Activated CD4-positive, alpha-beta T cell treated with anti-CD3 and anti-CD28 coated beads for 4 hours (primary cell): ENCODE data around the gene HSF2BP.
"Not testable (repeated sequence)": the region's sequence is repeated elsewhere in the genome, so short reads cannot be mapped to it uniquely, and the experiment has no call there.

Source experiments
- DNase-seq, 2 donors: peaks; one replicate each; pipeline ENCODE4 v3.0.0-alpha.2; 2020

The HSF2BP gene

DNA sequence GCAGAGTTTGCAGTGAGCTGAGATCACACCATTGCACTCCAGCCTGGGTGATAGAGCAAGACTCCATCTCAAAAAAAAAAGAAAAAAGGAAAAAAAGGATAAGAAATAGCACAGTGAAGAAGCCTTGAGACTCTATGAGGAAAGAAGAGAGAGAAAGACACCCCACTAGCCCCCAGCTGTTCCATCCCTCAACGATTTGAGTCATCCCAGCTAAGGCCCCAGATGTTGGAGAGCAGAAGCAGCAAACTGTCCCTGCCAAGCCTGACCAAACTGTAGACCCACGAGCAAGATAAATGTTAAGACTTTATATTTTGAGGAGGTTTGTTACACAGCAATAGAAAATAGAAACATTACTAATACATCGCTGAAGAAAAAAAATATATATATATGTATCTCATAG lies 42.4 kb downstream of the HSF2BP start:
- DNase-seq: not testable (repeated sequence)

DNA sequence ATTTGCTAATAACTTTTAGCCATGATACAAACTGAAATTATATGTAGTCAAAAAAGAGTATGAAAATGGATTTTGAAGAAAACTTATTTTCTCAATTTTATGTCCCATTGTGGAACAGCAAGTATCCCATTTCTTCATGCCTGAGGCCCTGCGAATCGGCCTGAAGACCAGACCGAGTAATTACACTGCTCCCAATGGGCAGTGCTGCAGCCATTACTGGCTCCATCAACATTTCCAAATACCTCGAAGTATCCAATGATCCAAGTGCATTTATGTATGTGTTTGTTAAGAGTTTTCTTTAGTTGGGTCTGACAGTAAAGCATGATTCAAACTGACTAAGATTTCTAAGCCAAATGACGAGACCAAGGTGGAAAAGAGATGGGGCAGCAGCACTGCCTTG lies 44.4 kb downstream of the HSF2BP start:
- no peak for DNase-seq

DNA sequence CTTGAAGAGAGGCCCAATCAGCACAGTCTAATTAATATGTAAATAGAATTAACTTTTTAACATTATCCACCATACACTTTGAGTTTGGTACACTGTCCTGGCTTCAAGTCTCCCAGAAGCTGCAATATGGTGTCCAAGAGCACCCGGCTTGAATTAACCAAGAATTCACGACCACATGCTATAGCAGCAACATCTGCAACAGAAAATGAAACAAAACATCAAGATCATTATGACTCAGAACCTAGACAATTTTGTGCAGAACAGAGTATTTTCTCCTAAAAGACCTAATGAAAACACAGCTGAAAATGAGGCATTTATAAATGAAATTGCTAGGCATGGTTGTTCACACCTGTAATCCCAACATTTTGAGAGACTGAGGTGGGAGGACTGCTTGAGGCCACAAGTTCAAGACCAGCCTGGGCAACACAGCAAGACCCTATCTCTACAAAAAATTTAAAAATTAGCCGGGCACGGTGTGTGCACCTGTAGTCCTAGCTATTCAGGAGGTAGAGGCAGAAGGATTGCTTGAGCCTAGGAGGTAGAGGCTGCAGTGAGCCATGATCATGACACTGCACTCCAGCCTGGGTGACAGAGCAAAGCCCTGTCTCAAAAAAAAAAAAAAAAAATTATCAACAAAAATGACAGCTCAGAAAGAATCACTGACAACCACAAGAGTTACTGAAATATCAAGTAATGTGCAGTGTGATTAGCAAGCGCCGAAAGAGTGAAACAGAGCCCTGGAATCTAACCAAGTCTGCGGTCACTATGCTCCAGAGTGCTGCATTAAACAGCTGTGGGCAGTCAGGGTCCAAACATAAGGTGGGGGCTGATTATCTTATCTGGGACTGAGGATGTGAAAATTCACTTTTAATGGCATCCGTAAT lies 45.3 kb downstream of the HSF2BP start:
- DNase-seq: no peak

DNA sequence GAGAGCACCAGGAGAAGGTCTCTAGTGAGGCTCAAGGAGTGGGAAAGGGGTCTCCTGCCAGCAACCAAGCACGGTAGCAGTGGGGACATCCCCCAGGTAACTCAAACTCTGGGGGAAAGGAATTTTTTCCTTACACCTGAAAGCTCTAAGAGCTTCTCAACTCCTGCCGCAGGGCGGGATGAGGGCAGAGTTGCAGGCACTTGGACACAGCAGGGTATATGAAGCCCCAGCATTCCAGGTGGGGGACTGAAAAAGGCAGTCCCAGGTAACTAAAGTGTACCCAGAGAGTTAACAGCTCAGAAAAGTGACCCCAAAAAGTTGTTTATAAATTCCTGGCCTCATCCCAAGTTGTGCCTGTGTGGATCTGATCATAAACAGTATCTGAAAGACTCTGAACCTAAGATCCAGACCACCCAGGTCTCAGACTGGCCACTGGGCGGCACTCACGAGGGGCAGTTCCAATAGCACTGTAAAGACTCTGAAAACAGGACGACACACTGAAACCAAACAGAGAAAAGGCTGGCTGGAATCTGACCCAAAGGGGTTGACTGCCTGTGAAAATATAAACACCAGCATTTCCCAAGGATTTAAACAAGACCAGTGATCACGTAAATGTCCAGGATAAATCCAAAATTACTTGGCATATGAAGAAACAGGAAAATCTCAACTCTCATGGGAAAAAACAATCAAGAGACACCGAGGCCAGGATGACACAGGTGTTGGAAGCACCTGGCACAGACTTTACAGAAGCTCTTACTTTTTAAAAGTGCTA lies 47.5 kb downstream of the HSF2BP start:
- no peak for DNase-seq

DNA sequence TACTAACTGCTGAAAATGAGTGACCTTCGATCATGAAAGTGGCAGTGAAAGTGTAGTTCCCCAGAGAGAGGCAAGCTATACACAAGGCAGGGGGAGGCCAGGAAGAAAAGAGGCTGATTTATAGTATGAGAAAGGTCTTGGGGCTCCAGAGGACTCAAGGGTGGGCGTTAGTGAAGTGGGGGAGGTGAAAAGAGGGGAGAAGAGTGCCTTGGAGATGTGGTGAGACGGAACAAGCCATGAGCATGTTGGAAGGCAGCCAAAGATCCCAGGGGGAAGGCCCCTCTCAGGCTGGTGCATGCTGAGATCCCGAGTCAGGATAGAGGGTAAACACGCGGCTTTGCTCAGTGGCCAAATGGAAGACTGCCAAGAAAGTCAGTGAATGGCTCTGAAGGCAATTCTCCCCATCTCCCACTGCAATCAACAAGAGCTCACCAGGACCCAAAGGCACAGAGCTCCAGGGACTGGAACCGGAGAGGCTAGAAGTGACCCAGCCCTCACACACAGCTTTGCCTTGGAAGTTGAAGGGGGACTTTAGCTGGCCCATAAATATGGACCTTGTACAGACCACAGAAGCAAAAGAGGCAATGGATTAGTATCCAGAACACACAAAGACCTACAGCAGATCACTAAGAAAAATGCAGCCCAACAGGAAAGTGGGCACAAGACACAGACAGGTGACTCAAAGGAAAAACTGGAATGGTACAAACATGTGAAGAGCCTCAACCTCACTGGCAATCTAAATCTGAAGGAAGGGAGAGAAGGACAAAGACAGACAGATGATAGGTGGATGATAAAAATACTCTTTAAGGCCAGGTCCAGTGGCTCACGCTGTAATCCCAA lies 49.6 kb downstream of the HSF2BP start:
- no peak for DNase-seq

DNA sequence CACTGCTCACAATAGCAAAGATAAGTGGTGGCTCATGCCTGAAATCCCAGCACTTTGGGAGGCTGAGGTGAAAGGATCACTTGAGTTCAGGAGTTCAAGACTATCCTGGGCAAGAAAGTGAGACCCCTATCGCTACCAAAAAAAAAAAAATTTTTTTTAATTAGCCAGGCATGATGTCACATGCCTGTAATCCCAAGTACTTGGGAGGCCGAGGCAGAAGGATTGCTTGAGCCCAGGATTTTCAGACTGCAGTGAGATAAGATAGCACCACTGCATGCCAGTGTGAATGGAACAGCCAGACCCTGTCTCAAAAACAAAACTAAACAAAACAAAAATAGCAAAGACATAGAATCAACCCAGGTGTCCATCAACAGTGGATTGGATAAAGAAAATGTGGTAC lies 50.6 kb downstream of the HSF2BP start:
- no peak for DNase-seq

DNA sequence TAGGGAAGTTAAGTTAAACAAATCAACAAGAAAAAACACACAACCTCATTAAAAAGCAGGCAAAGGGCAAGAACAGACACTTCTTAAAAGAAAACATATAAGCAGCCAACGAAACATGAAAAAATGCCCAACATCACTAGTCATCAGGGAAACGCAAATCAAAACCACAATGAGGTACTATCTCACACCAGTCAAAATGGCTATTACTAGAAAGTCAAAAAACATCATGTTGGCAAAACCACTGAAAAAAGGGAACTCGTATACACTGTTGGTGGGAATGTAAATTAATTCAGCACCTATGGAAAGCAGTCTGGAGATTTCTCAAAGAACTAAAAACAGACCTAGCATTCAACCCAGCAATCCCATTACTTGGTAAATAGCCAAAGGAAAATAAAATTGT lies 51.1 kb downstream of the HSF2BP start:
- no peak for DNase-seq

DNA sequence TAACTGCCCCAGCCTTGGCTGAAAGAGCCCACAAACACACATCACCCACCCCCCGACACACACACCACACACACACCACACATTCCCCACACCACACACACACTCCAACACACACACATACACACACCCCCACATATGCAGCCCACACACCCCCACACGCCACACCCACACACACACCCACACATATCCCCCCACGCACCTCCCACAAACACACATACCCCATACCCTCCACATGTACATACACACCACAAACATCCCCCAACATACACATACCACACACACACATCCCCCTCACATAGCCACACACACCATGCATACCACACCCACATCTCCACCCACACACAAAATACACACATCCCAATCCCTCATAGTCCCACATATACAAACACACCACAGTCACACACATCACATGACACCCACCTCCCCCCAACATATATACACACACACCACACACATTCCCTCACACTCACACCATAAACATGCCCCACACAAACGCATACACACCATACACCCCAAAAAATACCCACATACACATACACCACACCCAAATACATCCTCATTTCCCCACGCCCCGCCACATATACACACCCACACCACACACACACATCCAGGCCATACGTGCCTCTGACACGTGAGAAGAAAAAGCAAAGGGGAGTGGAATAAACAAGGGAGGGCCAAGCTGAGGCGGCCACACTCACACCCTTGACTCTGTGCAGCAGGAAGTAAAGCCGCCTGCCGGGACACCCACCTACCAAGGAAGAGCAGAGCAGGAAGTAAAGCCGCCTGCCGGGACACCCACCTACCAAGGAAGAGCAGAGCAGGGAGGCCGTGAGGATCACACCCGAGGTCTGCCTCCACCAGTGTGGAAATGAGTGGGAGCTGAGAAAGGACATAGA lies 53.7 kb downstream of the HSF2BP start:
- DNase-seq: no peak

DNA sequence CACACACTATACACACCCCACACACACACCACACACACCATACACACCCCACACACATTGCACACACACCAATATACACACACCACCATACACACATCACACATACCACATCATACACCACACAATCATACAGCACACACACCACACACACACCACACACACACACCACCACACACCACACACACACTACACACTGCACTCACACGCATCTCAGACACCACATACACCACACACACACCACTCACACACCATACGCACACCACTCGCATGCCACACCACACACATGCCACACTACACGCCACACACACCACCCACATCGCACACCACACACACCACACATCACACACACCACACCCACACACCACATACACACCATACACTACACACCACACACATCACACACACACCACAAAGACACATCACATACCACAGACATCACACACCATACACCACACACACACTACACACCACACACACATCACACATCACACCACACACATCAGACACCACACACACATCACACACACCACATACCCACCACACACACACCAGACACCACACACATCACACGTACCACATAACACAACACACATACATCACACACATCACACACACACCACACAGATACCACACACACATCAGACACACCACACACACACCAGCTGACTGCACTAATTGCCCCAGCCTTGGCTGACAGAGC lies 54.6 kb downstream of the HSF2BP start:
- DNase-seq: no peak

DNA sequence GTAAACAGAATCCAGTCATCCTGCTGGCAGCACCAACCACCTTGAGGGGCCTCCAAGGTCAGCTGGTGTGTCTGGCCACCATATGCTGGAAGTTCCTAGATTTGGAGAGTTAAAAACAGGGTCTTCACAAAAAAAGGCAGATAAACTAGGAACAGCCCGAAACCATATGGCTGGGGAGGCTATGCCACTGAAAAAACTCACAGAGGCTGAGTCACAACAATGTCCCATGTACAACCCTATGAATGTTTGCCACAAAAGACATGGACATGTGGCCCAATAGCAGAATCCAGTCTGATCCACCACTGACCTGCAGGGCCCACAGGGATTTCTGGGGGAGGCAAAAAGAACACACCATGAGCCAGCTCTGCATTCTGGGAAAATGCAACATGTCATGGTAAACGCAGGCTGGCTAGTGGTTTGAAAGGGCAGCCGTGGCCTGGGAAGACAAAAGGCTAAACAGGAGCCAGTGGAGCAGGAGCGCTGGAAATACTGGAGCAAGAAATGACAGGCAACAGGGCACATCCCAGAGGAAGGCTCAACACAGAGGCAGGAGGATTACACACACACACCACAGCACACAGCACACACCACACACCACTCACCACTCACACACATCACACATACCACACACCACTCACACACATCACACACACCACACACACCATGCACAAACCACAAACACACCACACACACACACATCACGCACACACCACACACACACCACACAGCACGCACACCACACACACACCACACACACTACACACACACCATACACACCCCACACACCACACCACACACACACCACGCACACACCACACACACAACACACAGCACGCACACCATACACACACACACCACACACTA lies 55.4 kb downstream of the HSF2BP start:
- DNase-seq: no peak

DNA sequence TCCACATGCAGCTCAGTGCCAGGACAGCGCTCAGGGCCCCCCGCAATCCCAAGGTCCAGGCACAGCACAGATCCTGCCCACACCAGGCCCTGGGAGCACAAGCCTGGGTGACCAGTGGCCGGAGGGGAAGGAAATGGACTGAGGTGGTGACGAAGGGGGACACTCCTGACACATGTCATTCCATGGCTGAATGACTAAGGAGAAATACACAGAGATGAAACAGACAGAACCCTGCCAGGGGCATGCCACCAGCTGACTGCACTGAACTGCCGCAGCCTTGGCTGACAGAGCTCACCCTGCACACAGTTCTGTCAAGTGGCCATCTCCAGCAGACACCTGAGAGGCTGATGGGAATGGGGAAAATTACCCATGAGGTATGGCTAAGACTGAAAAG lies 56.1 kb downstream of the HSF2BP start:
- no peak for DNase-seq

DNA sequence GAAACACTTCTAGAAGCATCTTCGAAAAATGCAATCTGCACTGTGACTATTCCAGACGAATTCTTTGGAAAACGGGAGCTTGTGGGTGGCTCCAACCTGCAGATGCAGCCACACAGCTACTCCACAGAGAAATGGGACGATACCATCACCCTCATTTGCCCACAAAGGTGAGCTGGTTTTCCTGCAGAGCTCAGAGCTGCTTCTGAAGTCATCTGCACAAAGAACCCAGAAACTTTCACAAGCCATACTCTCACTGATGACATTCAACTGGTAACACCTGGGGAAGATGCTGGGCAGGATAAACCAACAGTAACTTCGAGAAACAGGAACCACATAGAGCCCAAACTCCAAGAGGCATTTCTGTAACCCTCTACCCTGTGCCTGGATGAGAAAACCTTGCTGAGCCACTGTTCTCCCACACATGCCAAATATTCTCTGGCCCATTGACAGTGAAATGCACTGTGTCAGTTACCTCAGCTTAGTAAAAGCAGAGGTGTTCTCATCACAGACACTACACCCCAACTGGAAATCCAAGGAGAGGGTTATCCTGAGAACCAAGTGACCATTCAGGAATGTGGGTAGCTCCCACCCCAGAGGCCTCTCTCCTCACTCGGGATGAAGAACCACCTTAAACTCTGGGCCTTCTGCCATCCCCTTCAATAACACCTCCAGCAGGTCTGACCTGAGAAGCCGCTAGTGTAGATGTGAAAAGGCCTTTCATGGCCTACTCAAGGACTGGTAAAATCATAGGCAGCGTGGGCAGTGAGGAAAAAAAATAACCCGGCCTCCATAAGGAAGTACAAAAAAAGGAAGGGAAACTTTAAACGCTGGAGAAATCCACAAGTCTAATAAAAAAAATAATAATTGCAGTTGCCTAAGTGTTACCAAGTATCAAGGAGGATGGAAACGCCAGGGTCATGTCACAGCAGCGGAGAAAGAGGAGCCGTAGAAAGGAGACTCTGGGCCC lies 56.7 kb downstream of the HSF2BP start:
- no peak for DNase-seq

DNA sequence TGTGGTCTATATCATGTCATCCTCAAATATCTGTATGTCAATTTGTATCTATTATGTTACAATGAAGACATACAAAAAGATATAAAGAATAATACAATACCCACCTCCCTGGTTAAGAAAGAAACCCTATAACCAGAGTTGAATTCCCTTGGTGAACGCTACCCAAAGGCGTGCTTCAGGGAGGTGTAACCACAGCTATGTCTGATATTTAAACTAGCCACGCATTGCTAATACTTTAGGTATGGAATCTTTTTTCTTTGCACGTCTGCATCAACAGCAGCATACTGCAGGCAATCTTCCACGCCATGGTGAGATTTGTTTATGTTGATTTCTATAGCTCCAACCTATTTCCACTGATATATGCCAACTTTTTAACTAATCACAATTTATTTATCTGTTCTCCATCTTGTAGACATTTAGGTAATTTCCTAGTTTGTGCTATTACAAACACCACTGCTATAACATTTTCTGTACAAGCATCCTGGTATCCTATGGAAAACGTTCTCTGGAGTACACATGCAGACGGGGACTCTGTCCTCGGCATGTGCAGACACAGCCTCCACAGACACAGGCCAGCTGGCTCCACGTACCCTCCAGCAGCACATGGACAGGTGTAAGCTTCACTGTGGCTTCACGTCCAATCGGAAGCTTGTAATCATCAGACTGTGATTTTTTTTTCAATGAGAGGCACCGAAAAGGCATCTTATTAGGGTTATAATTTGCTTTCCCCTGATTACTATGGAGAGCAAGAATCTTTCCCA lies 58.5 kb downstream of the HSF2BP start:
- no peak for DNase-seq

DNA sequence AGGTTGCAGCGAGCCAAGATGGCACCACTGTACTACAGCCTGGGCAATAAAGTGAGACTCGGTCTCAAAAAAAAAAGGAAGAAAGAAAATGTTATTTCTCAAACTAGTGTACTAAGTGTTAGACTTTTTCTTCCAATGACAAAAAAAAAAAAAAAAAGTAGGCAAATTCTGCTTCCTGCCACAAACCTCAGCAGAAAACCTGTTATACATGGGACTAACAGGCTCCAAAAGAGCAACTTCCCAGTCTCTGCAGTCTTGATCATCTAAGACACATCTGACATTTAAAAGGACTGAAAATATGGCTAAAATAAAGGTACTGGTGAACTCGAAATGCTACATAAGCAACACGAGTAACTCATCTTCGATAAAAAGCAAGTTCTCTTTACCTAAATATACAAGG lies 59.6 kb downstream of the HSF2BP start:
- no peak for DNase-seq

DNA sequence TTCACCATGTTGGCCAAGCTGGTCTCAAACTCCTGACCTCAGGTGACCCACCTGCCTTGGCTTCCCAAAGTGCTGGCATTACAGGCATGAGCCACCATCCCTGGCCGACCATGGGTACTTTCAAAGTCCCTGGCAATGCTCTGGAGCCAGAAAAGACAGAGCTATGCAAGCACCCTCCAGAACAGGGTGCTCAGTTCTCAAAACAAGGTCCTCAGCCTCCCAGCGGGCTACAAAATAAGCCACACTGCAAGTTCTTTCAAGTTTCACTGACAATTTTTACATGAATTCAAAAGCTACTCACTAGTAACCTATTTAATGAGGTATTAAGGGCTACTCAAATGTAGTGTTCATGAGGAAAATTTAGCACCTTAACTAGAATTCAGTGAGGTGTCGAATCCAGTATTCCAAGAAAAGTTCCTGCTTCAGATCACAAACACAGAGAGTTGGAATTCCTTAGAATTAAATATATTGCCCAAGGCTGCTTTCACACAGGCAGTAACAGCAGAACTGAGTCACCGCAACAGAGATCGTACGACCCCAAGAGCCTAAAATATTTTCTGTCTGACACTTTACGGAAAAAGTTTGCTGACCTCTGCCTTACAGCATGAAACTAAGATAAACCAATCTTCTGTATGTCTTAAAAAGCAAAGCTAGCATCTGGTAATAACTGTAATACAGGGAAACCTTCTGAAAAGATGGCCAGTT lies 60.7 kb downstream of the HSF2BP start:
- DNase-seq: no peak

DNA sequence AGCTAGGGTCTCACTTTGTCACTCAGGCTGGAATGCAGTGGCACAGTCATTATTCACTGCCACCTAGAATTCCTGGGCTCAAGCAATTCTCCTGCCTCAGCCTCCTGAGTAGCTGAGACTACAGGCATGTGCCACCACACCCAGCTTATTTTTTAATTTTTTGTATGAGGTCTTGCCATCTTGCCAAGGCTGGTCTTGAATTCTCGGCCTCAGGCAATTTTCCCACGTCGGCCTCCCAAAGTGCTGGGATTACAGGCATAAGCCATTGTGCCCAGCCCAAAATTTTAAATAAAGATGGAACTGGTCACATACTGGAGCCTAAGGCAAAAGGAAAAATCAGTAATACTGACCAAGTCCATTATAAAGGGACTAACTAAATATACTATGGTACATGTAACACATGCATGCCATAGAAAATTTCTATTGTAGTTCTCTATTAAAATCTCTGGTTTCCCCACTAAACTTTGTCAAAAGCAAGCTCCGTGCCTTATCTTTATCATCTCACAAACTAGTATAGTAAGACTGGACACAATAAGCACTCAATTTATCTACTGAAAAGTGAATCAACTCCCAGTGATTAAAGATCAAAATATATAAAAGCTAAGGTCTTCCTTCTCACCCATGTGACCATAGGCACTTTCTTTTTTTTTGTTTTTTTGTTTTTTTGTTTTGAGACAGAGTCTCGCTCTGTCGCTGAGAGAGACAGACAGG lies 61.6 kb downstream of the HSF2BP start:
- no peak for DNase-seq

DNA sequence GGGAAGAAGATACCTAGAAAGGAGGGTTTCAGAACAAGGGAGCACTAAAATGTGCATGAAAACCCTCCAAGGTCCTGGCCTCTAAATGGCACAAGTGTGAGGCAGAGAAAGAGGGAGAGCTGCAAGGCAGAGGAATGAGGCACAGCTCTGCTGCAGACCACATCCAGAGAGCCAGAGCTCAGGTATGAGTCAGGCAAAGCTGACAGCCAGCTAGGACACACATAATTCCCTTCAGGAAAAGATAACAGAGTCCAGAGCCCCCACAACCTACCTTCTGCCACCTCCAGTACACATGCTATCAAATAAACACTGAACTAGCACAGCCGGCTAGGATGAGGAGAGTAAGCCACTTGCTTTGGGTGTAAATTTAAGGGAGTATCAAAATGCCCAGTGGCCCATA lies 62.2 kb downstream of the HSF2BP start:
- DNase-seq: no peak
